ENCODE measurements around the gene YARS1. TPM values are rescaled to one million over a fixed set of nuclear protein-coding genes. Genes with fewer than 3 reads are reported as not detected.

Gene YARS1
- total and polyA plus RNA-seq, 2 of the 13 experiments (the other 11 are each of a cell fraction or from before 2014, with no cell fraction given) = 50.1 to 113 TPM

GRCh38 chr1:32759997-32760623 is 57.0 kb downstream of the YARS1 start (continued):
- TF ChIP-seq ZNF468 (CRISPR knock-in tag; IDR thresholded peaks at IDR 0.05) = 0 out of 2 replicates have a peak, but pooled peaks have one; percentile 34
- no peak; the same call in 1 of the 2 replicates for TF ChIP-seq SRY (CRISPR knock-in tag; IDR thresholded peaks at IDR 0.05)
- TF ChIP-seq ZNF652 (CRISPR knock-in tag; IDR thresholded peaks at IDR 0.05; ENCODE audit: borderline replicate concordance, low read depth) = no peak
- no peak for TF ChIP-seq GPN1 (CRISPR knock-in tag; IDR thresholded peaks at IDR 0.05; ENCODE audit: borderline replicate concordance)
- TF ChIP-seq RNF2 (conservative IDR thresholded peaks at IDR 0.05; ENCODE audit: low read depth) = no peak
- peak; percentile 53; the same call in 1 of the 2 replicates for TF ChIP-seq KDM2A (CRISPR knock-in tag; IDR thresholded peaks at IDR 0.05; ENCODE audit: borderline replicate concordance, low read depth)
- peak; percentile 65; the same call in 1 of the 2 replicates for TF ChIP-seq ZNF280B (CRISPR knock-in tag; IDR thresholded peaks at IDR 0.05; ENCODE audit: borderline replicate concordance)
- TF ChIP-seq NFKB2 (CRISPR knock-in tag; IDR thresholded peaks at IDR 0.05; ENCODE audit: borderline replicate concordance) = no peak
- TF ChIP-seq FOXC1 (CRISPR knock-in tag; IDR thresholded peaks at IDR 0.05; ENCODE audit: borderline replicate concordance) = no peak
- no peak for TF ChIP-seq SCMH1 (CRISPR knock-in tag; IDR thresholded peaks at IDR 0.05; ENCODE audit: borderline replicate concordance)
- no peak for TF ChIP-seq SMAD9 (CRISPR knock-in tag; IDR thresholded peaks at IDR 0.05)
- no peak; the same call in 1 of the 2 replicates for TF ChIP-seq ZNF275 (CRISPR knock-in tag; IDR thresholded peaks at IDR 0.05; ENCODE audit: borderline replicate concordance)
- no peak for TF ChIP-seq TCF7 (IDR thresholded peaks at IDR 0.05; ENCODE audit: low read depth)
- TF ChIP-seq ZNF773 (CRISPR knock-in tag; IDR thresholded peaks at IDR 0.05; ENCODE audit: borderline replicate concordance) = no peak
- TF ChIP-seq NCOR1 (IDR thresholded peaks at IDR 0.05; ENCODE audit: borderline replicate concordance, low read length) = no peak
- no peak for TF ChIP-seq JARID2 (CRISPR knock-in tag; IDR thresholded peaks at IDR 0.05; ENCODE audit: insufficient replicate concordance)
- no peak for TF ChIP-seq NR1H2 (CRISPR knock-in tag; IDR thresholded peaks at IDR 0.05; ENCODE audit: borderline replicate concordance, low read depth)
- no peak for TF ChIP-seq ZNF280D (CRISPR knock-in tag; IDR thresholded peaks at IDR 0.05)
- no peak for TF ChIP-seq PRDM15 (CRISPR knock-in tag; IDR thresholded peaks at IDR 0.05)

All from HepG2 (cell line).